ENCODE results near the gene RBFOX2.

RBFOX2 gene

DNA sequence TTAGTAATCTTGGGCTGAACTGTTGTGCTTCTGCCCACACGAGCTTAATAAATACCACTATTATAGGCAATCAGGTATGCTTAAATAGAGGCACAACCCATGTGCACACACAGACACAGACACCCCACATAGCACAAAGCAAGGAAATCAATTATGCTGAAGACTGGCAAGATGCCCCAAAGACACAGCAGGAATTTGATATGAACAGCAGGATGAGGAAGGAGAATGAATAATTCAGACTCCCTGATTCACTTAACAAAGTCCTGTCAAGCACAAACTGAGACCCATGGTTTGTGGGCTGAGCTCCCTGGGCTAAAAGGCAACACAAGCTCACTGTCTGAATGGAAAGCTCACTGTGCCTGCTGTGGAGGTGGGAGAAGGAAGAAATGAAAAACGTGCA lies 42.5 kb downstream of the RBFOX2 start:
- no peaks in the 10 kb centered on the region for H4K20me1 ChIP-seq (ENCODE audit: insufficient read depth, low read length)
- H3K4me3 ChIP-seq (ENCODE audit: low read length) = no peak overlapping the region
- no peaks in the 10 kb centered on the region for H3K36me3 ChIP-seq (replicated peaks; ENCODE audit: low read depth, low read length)
- no peak overlapping the region for H3K4me2 ChIP-seq (ENCODE audit: low read length)
- TF ChIP-seq EZH2phosphoT487 (IDR thresholded peaks at IDR 0.05; ENCODE audit: low read depth) = no peak
- TF ChIP-seq, protein P1, sequence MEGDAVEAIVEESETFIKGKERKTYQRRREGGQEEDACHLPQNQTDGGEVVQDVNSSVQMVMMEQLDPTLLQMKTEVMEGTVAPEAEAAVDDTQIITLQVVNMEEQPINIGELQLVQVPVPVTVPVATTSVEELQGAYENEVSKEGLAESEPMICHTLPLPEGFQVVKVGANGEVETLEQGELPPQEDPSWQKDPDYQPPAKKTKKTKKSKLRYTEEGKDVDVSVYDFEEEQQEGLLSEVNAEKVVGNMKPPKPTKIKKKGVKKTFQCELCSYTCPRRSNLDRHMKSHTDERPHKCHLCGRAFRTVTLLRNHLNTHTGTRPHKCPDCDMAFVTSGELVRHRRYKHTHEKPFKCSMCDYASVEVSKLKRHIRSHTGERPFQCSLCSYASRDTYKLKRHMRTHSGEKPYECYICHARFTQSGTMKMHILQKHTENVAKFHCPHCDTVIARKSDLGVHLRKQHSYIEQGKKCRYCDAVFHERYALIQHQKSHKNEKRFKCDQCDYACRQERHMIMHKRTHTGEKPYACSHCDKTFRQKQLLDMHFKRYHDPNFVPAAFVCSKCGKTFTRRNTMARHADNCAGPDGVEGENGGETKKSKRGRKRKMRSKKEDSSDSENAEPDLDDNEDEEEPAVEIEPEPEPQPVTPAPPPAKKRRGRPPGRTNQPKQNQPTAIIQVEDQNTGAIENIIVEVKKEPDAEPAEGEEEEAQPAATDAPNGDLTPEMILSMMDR (IDR thresholded peaks at IDR 0.05; ENCODE audit: low read depth, low read length) = no peak
- peaks cover 91% of the 10 kb centered on the region for H3K27me3 ChIP-seq (ENCODE audit: low read depth, low read length)
- H3K27ac ChIP-seq (ENCODE audit: low read length) = no peak overlapping the region
- no peaks in the 10 kb centered on the region for H3K9me3 ChIP-seq (ENCODE audit: insufficient read depth, low read length)
- H3K9ac ChIP-seq (ENCODE audit: low read length) = no peak overlapping the region
- H3K79me2 ChIP-seq (ENCODE audit: low read length) = no peaks in the 10 kb centered on the region
- H2AFZ ChIP-seq (ENCODE audit: low read depth, low read length) = no peak overlapping the region
- no peaks in the 10 kb centered on the region for H3K4me1 ChIP-seq (ENCODE audit: low read length)

DNA sequence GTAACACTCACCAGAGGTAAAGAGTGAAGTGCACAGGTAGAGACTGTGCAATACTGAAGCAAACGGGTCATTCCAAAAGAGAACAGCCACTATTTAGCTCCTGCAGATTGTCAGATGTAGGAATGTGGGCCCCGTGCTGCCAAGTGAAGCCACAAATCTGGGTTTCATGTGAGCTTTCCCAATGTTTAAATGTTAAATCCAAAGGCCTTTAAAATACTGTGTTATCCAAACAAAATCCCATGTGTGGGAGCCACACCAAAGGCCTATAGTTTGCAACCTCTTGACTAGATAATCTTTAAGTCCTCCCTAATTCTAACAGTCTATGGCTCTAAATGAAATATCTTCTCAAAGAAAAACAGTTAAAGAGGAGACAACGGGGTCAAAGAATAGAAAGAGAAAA lies 43.3 kb downstream of the RBFOX2 start:
- no peak overlapping the region for H2AFZ ChIP-seq (ENCODE audit: low read depth, low read length)
- no peaks in the 10 kb centered on the region for H4K20me1 ChIP-seq (ENCODE audit: insufficient read depth, low read length)
- no peak overlapping the region for H3K4me3 ChIP-seq (ENCODE audit: low read length)
- no peak for TF ChIP-seq EZH2phosphoT487 (IDR thresholded peaks at IDR 0.05; ENCODE audit: low read depth)
- TF ChIP-seq, protein P1 (IDR thresholded peaks at IDR 0.05; ENCODE audit: low read depth, low read length) = no peak
- no peaks in the 10 kb centered on the region for H3K79me2 ChIP-seq (ENCODE audit: low read length)
- peaks cover 94% of the 10 kb centered on the region for H3K27me3 ChIP-seq (ENCODE audit: low read depth, low read length)
- no peaks in the 10 kb centered on the region for H3K4me1 ChIP-seq (ENCODE audit: low read length)
- no peak overlapping the region for H3K27ac ChIP-seq (ENCODE audit: low read length)
- no peaks in the 10 kb centered on the region for H3K9me3 ChIP-seq (ENCODE audit: insufficient read depth, low read length)
- H3K4me2 ChIP-seq (ENCODE audit: low read length) = no peak overlapping the region
- no peak overlapping the region for H3K9ac ChIP-seq (ENCODE audit: low read length)
- H3K36me3 ChIP-seq (replicated peaks; ENCODE audit: low read depth, low read length) = no peaks in the 10 kb centered on the region

DNA sequence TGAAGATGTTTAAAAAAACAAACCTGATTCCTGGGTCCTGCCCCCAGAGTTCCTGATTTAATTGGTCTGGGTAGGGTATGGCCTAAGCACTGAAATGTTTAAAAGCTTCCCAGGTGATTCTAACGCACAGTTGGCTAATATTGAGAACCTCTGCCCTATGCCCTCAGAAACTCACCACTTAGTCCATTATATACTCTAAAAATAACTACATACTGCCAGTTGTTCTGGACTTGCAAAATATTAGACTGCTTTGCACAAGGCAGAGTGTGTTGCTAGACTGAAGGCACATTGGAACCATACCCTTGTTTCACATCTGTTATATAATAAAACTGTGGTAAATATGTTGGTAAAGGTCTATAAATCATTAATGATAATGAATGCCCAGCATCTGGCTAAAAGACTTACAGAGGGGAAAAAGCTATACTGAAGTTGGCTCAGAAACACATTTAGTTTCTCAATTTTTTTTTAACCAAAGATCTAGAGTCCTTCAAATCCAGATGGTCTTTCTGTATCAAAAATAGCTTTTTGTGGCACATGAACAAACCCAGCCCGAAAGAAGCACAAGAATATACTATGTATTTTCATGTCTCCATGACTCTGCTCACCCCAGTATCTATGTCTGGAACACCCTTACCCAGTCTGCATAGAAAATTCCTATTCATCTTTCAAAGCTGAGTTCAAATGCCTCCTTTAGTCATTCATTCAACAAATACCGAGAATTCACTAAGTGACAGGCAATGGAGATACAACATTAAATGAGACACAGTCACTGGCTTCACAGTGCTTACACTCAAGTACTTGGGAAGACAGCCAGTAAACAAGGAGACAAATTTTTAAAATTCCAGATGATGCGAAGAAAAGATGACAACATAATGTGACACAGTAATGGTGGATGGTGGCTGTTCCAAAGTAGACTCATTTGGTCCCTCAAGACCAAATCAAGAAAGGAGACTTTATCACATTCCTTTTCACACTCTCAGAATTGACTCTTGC lies 44.1 kb downstream of the RBFOX2 start:
- H3K27ac ChIP-seq (ENCODE audit: low read length) = no peak overlapping the region
- no peak overlapping the region for H2AFZ ChIP-seq (ENCODE audit: low read depth, low read length)
- H3K36me3 ChIP-seq (replicated peaks; ENCODE audit: low read depth, low read length) = no peaks in the 10 kb centered on the region
- no peak overlapping the region for H3K9ac ChIP-seq (ENCODE audit: low read length)
- H3K4me1 ChIP-seq (ENCODE audit: low read length) = no peaks in the 10 kb centered on the region
- H3K4me2 ChIP-seq (ENCODE audit: low read length) = no peak overlapping the region
- H3K79me2 ChIP-seq (ENCODE audit: low read length) = no peaks in the 10 kb centered on the region
- H4K20me1 ChIP-seq (ENCODE audit: insufficient read depth, low read length) = no peaks in the 10 kb centered on the region
- no peaks in the 10 kb centered on the region for H3K9me3 ChIP-seq (ENCODE audit: insufficient read depth, low read length)
- peaks cover 94% of the 10 kb centered on the region for H3K27me3 ChIP-seq (ENCODE audit: low read depth, low read length)
- no peak overlapping the region for H3K4me3 ChIP-seq (ENCODE audit: low read length)
- TF ChIP-seq, protein P1 (IDR thresholded peaks at IDR 0.05; ENCODE audit: low read depth, low read length) = no peak
- TF ChIP-seq EZH2phosphoT487 (IDR thresholded peaks at IDR 0.05; ENCODE audit: low read depth) = no peak

DNA sequence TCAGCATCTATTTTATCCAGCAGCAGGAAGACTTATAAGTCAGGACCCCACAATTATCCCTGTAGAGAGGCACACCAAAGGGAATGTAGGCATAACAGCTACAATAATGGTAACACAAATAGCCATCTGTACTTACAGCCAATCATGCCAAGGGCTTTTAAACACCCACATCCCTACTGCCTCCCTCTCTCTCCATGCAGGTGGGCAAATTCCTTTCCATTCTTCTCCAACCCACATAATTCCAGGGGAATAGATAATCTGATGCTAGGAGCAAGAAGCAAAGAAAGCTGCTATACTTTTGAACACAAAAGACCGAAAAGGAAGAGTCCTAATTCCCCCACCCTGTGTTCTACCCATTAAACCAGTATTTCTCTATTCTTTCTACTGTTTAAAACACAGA lies 46.7 kb downstream of the RBFOX2 start:
- Histone ChIP-seq H2AFZ (ENCODE audit: low read depth, low read length) (no peak overlapping the region), H3K4me1 (ENCODE audit: low read length) (no peaks in the 10 kb centered on the region), H4K20me1 (ENCODE audit: insufficient read depth, low read length) (no peaks in the 10 kb centered on the region), H3K27ac (ENCODE audit: low read length) (no peak overlapping the region), H3K4me2 (ENCODE audit: low read length) (no peak overlapping the region), H3K79me2 (ENCODE audit: low read length) (no peaks in the 10 kb centered on the region), H3K27me3 (ENCODE audit: low read depth, low read length) (peaks cover 84% of the 10 kb centered on the region), H3K9ac (ENCODE audit: low read length) (no peak overlapping the region), H3K9me3 (ENCODE audit: insufficient read depth, low read length) (no peaks in the 10 kb centered on the region), H3K36me3 (replicated peaks; ENCODE audit: low read depth, low read length) (no peaks in the 10 kb centered on the region), H3K4me3 (ENCODE audit: low read length) (no peak overlapping the region)
- TF ChIP-seq, protein P1 (IDR thresholded peaks at IDR 0.05; ENCODE audit: low read depth, low read length) = no peak
- TF ChIP-seq EZH2phosphoT487 (IDR thresholded peaks at IDR 0.05; ENCODE audit: low read depth) = no peak

Data from OCI-LY3 (cell line).